SKM-1 treated with dmso at 0.1 percent for 144 hours (cell line): Measurements from ENCODE around the gene RPL37.
"Not testable (repeated sequence)": the region's sequence is repeated elsewhere in the genome, so short reads cannot be mapped to it uniquely, and the experiment has no call there.

Experiments used
- DNase-seq: peaks from one replicate; lab custom pipeline; 2025; ENCODE audit not compliant: unreplicated experiment; lab: John Stamatoyannopoulos, UW

RPL37 gene

DNA sequence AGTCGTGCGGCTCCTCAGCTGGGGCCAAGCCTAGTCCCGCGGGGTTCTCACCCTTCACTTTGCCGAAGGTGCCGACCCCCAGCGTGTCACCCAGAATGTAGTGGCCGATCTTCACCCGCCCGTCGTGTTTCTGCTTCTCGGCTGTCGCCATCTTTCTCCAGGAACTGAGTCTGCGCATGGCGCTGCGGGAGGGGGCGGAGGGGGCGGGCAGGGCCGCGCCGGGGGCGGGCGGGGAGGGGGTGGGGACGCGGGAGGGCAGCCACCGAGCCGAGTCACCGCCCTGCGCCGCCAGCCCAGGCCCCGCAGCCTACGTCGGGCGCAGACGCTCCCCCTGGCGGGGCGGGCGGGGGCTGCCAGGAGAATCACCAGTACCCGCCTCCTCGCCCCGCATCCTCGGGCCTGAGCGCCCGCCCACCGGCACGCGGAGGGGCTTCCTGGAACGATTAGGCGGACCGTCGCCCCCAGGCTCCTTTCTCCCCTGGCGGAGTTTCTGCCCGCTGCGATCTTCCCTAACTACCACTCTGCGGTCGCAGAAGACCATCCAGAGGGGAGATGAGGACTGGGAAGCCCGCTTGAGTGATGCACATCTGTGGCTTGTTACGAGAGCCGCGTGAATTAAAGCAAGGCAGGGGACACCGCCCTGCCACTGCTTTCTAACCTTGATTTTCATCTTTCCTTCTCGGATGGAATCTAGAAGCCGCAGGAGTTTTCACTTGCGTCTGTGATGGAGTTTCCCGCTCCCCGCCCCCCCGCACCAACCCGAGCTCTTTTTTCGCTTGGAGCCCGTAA, 36.8 kb downstream of the RPL37 start, which contains the start of gene PRKAA1:
TSS of gene PRKAA1 (minus strand) at position 363 of the 789 bp plus-strand sequence. CDS start at position 178, 185 bp downstream.
- DNase-seq, result peak; percentile 87

DNA sequence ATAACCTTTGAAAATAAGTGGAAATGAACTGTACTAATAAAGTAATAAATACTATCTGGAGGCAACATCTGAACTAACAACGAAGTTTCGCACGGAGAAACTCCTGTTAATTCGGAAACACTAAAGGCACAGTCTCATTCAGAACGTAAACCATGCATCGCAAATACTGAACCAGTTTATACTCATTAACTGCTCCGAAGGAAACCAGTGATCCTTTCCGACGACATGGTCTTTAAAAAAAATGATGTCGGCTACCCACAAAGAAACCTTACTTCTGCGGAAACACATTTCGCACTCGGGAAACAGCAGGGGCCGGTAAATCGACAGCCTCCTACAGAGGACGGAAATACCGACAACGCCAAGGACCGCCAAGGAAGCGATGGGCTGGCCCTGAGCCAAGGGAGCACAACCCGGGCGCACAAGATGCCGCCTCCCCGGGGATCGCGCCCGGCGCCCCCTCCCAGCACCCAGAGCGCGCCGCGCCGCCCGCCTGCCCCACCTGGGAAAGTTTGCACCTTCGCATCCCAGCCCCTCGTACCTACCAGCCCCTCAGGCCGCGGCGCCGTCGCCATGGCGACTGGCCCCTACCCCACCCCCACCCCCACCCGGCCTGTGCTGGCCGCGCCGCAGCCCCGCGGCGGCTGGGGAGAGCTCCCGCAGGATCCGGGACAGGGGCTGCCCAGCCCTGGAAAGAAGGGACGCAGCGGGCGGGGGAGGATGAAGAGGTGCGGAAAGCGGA, 37.6 kb downstream of the RPL37 start:
- DNase-seq, result peak; percentile 62

DNA sequence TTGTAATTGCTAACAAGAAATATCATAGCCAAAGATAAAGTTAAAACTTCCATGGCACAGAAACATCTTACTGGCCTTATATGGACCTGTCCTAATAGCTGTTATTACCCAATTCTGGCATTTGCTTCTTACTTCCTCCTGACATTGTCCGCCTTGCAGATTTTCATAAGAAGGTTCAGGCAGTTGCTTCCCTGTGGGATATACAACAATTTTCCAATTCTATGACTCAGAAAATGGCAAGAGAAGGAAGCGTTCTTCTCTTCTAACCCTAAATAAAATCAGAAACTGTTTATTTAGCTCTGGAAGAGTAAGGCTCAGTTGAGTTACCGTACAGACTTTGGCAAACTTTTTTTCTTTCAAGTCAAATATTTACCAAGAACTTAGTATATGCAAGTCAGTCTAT, 38.5 kb downstream of the RPL37 start:
- DNase-seq, result peak; percentile 59

DNA sequence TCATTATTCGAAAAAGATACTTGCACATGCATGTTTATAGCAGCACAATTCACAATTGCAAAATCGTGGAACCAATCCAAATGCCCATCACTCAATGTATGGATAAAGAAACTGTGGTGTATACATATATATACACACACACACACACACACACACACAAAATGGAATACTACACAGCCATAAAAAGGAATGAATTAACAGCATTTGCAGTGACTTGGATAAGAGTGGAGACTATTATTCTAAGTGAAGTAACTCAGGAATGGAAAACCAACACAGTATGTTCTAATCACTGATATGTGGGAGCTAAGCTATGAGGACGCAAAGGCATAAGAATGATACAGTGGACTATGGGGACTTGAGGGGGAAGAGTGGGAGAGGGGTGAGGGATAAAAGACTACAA, 40.1 kb downstream of the RPL37 start:
- not testable (repeated sequence) for DNase-seq

DNA sequence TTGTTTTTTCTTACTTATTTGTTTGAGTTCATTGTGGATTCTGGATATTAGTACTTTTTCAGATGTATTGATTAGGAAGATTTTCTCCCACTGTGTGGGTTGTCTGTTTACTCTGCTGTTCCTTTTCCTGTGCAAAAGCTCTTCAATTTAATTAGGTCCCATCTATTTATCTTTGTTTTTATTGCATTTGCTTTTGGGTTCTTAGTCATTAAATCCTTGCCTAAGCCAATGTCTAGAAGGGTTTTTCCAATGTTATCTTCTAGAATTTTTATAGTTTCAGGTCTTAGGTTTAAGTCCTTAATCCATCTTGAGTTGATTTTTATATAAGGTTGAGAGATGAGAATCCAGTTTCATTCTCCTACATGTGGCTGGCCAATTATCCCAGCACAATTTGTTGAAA, 40.7 kb downstream of the RPL37 start:
- DNase-seq, result not testable (repeated sequence)

DNA sequence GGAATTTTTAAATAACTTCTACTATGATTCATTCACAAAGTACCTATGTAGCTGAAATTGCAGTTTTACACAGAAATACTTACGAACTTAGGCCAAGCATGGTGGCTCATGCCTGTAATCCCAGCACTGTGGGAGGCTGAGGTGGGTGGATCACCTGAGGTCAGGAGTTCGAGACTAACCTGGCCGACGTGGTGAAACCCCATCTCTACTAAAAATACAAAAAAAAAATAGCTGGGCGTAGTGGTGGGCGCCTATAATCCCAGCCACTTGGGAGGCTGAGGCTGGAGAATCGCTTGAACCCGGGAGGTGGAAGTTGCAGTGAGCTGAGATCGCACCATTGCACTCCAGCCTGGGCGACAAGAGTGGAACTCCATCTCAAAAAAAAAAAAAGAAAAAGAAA, 42.3 kb downstream of the RPL37 start:
- not testable (repeated sequence) for DNase-seq

DNA sequence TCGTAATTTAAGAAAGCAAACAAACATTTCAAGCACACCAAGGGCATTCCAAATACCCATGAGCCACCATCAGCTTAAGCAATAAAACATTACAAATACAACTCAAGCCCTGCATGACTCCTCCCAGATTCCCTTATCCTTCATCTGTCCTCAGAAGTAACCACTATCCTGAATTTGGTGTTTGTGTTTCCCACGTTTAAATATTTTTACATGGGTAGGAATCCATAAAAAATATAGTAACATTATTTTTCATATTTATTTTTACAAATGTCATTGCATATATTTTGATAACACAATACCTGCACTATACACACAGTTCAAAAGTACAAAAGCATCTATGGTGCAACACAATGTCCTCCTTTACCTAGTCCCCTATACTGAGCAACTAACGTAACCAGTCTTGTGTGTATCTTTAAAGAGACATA, 43.3 kb downstream of the RPL37 start:
- no peak for DNase-seq

DNA sequence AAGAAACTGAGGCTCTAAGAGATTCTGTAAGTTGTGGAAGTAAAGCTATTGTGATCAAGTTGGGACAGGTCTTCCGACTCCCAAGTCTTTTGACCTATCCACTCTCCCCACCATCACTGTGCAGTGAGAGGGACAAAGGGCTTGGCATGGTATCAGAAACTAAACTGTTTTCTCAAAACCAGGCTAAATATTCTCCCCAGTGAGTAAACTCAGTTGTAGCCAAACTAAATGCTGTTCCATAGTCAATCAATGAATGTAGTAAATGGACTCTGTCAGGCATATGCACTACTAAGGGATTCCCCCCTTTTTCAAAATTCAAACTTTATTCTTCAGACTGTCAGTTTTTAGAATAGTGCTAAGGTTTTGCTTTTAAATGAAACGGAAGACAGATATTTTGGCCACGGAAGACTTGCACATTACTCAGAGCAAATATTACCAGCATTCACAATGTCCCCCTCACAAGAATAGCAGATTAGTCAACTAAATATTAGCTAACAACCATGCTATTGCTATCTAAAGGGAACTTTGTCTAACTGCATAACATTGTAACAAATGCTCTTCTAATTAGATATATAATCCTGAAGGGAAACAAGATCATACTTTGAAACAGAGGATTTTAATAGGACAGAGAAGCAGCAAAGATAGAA, 44.0 kb downstream of the RPL37 start:
- no peak for DNase-seq

DNA sequence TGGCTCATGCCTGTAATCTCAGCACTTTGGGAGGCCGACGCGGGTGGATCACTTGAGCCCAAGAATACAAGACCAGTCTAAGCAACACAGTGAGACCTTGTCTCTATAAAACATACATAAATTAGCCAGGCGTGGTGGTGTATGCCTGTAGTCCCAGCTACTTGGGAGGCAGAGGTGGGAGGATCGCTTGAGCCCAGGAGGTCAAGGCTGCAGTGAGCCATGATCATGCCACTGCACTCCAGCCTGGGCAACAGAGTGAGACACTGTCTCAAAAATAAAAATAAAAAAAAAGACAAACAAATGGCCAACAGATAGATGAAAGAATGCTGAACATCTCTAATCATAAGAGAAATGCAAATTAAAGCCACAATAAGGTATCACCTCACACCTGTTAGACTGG, 46.1 kb downstream of the RPL37 start:
- not testable (repeated sequence) for DNase-seq

DNA sequence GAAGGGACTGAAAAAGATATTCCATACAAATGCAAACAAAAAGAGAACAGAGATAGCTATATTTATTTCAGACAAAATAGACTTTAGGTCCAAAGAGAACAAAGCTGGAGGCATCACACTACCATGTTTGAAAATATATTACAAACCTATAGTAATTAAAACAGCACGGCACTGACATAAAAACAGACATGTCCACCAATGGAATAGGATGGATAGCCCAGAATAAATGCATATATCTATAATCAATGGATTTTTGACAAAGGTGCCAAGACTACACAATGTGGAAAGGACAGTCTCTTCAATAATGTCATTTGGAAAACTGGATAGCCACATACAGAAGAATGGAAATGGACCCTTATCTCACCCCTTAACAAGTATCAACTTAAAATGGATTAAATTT, 47.0 kb downstream of the RPL37 start:
- DNase-seq, result no peak

DNA sequence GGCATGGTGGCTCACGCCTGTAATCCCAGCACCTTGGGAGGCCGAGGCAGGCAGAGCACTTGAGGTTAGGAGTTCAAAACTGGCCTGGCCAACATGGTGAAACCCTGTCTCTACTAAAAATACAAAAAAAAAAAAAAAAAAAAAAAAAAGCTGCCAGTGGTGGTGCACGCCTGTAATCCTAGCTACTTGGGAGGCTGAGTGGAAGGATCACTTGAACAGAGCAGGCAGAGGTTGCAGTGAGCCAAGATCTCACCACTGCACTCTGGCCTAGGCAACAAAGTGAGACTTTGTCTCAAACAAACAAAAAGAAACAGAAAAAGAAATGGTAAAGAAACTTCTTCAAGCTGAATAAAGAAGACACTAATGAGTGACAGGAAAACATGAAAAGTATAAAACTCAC, 48.4 kb downstream of the RPL37 start:
- DNase-seq, result not testable (repeated sequence)

DNA sequence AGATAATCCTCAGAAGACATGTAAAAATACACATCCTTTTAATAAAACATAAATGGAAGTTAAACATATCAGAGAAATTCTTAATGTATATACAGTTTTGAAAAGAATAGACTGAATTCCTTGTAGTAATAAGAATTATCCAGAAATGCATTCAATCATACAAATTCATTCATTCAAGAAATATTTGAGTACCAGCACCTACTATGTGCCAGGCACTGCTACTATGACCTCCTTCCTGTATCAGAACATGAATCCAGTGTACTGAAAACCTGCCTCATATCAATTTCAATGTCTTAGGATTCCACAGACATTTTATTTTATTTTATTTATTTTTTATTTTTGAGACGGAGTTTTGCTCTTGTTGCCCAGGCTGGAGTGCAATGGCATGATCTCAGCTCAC, 50.1 kb downstream of the RPL37 start:
- DNase-seq, result no peak

DNA sequence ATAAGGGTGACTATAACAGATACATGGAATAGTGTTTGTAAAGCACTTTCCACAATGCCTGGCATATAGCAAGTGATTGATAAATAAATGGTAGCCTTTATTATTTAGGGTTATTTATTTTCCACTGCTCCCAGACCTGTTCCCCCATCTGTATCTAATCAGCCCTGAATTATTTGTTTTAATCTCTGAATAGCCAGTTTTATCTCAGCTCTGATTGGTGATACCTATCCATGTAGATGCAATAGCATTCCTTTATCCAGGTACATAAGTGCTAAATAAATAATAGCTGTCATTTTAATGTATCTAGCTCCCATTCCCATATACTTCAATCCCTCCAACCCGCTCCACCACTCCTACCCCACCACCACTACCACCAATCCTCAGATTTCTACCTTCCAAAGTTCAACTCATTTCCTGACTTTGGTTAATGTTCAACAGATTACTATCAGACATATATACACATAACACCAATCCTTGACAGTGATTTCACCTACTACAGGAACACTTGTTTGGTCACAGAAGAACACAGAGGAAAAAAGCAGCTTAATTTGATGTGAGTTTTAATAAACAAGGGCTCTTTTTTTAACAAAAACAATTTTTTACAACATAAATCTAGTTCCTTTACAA, 50.9 kb downstream of the RPL37 start:
- no peak for DNase-seq

DNA sequence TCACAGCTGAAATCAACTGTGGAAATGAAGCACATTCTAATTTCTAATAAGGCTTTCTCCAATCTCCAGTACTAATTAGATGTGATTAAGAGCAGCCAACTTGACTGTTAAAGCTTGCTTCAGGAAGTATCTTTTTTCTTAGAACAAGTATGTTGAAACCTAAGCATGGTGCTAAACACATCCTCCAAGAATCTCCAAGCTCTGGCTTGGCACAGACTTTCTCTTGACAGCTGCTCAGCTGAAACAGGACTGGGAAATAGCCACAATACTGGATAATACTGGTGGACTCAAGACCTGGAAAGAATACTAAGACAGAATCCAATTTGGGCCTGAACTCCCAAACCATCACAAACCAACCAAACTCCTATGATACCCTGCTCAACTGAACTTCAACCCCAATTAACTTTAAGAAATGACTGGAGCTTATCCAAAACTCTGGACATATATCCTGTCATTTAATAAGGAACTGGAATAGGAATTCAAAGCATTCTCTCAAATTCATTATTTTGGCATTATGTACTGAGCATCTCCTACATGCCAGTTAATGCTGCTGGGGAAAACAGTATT, 53.1 kb downstream of the RPL37 start:
- no peak for DNase-seq

DNA sequence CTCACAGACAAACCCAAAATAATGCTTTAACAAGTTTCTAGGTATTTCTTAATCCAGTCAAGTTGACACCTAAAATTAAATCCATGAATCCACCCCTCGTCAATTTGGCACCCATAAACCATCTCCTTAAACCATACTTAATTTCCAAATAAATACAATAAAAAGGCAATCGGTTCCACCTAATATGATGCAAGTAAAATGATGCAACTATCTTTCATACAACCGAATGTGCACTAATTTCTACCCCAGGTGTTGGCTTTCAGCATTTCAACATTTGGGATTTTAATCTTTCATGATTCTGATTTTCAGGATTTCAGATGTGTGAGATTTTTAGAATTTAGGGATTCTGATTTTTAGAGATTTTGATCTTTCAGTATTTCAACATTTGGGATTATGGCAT, 54.2 kb downstream of the RPL37 start:
- DNase-seq, result no peak

DNA sequence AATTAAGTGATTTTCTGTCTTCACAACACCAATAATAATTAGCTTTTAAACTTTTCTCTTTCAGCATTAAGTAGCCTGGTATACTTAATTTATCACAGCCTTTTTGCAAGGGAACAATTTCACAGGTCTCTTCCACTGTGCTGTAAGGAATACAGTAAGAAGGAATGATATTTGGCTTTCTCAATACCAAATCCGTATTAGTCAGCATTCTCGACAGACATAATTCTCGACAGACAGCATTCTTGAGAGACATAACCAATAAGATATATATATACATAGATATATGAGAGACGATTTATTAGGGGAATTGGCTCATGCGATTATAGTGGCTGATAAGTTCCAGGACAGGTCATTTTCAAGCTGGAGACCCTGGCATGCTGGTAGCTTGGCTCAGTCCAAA, 54.8 kb downstream of the RPL37 start:
- DNase-seq, result no peak

DNA sequence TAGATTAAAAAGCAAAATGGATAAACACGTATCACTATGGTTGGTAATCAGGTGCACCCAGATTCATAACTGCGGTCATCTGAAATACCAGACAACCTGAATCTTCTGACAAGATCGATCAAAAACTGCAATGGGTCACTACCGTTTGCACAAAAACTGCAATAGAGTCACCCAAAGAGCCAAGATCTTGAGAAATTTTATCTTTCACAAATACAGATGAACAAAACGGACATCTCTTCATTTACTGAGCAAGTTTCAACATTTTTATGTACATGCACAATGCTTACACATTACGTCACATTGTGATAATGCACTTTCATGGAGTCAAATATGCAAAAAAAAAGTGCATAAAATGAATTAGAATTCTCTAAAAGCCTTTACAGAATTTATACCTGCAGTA, 55.5 kb downstream of the RPL37 start:
- no peak for DNase-seq

DNA sequence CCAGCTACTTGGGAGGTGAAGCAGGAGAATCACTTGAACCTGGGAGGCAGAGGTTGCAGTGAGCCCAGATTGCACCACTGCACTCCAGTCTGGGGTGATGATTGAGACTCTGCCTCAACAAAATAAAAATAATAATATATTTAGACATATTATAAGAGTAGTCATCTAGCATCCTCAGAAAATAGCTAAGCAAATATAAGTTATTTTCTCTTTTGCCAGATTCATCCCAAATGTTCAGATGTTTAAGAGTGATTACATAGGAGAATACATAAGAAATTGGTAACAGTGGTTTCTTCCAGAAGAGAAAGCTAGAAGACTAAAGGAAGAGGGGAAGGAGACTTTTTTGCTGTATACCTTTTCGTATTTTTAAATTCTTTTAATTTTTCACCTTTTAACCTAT, 56.9 kb downstream of the RPL37 start:
- DNase-seq, result no peak

DNA sequence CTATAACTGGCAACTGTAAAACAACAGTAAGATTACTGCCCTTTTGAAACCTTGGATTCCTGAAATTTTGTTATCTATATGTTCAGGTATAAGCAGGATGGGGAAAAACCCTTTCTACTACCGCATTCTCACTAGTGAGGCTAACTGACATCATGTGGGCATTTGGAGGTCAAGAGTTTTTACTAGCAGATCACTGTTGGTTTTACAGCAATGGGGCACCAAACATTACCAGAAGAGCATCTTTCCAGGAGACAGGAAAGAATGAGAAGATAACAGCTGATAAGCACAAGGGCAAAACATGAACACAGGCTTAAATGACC, 58.4 kb downstream of the RPL37 start:
- DNase-seq, result no peak

DNA sequence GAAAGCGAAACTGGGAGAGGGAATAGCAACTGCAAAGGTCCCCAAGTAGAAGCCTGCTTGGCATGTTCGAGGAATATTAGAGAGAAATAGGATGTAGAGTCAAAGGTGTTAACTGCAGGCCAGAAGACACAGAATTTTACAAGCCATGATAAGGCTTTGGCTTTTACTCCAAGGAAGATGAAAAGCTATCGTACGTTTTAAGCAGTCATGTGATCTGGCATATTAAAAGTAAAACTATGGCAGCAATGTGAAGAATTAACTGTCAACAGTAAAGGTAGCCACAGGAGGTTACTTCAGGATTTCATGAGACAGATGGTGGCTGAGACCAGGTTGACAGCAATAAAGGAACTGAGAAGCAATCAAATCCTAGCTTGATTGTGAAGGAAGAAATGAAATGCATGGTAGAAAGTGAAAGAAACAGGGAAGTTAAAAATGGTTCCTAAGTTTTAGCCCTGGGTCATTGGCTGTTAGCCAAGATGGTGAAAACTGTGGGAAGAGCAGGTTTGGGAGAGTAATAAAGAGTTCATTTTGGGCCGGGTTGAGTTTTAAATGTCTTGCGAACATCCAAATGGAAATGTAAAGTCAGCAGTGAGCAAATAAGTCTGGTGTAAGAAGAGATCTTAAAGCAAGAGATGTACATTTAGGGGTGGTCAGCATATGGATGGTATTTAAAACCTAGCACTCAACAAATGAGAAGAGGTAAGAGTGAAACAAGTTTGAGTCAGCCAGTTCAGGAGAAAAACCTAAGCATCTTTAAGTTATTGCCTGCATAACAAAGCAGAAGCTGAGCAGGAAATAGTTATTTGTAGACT, 59.0 kb downstream of the RPL37 start:
- no peak for DNase-seq
